AG10803 (cell line): ENCODE results near the gene CDH5.
"Not testable (repeated sequence)": the region's sequence is repeated elsewhere in the genome, so short reads cannot be mapped to it uniquely, and the experiment has no call there.

Experiments
- DNase-seq: peaks from one replicate; pipeline ENCODE4 v3.0.0; 2010; ENCODE audit warnings: low read depth
- H3K4me3 ChIP-seq: 2 replicates; pipeline ENCODE4 v1.5.1; 2011; ENCODE audit warnings: mild to moderate bottlenecking, low read length, control low read depth
- TF ChIP-seq, protein P1 (sequence below): conservative IDR thresholded peaks from 2 replicates; pipeline ENCODE4 v1.5.1; 2011; ENCODE audit warnings: mild to moderate bottlenecking, low read length, control low read depth, inconsistent platforms

The CDH5 gene

DNA sequence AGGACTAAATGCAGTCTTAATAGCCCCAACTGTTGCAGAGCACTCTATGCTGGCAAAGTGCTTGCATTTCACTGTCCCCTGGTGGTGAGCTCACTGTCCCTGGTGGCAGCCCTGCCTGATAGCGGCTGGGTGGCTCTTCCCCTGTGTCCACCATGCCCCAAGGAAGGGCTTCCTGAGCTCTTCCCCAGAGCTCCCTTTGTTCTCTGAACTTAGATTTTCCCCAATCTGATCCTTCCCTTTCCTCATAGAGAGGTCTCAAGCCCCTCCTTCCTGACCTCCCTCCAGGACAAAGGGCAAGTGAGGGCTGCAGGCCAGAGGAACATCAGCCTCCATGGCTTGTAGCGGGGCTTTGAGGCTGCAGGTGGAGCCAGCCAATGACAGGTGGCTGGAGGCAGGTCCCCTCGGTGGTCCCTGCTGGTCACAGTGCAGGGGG lies 77.6 kb downstream of the CDH5 start:
- no peak overlapping the region for H3K4me3 ChIP-seq
- TF ChIP-seq, protein P1, sequence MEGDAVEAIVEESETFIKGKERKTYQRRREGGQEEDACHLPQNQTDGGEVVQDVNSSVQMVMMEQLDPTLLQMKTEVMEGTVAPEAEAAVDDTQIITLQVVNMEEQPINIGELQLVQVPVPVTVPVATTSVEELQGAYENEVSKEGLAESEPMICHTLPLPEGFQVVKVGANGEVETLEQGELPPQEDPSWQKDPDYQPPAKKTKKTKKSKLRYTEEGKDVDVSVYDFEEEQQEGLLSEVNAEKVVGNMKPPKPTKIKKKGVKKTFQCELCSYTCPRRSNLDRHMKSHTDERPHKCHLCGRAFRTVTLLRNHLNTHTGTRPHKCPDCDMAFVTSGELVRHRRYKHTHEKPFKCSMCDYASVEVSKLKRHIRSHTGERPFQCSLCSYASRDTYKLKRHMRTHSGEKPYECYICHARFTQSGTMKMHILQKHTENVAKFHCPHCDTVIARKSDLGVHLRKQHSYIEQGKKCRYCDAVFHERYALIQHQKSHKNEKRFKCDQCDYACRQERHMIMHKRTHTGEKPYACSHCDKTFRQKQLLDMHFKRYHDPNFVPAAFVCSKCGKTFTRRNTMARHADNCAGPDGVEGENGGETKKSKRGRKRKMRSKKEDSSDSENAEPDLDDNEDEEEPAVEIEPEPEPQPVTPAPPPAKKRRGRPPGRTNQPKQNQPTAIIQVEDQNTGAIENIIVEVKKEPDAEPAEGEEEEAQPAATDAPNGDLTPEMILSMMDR: no peak
- no peak for DNase-seq

DNA sequence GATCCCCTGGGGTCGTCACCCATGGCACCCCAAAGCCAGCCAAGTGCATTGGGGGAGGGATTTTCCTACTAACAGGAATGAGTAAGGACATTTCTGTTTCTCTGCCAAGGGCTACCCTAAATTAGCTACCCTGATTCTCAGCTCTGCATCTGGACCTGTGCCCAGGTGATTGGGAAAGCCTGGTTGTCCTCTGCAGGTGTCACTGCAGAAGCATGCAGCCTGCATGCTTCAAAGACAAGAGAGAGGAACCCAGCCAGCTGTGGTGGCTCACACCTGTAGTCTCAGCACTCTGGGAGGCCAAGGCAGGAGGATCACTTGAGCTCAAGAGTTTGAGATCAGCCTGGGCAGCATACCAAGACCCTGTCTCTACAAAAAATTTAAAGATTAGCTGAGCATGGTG lies 80.2 kb downstream of the CDH5 start:
- TF ChIP-seq, protein P1: no peak
- DNase-seq: no peak
- no peak overlapping the region for H3K4me3 ChIP-seq

DNA sequence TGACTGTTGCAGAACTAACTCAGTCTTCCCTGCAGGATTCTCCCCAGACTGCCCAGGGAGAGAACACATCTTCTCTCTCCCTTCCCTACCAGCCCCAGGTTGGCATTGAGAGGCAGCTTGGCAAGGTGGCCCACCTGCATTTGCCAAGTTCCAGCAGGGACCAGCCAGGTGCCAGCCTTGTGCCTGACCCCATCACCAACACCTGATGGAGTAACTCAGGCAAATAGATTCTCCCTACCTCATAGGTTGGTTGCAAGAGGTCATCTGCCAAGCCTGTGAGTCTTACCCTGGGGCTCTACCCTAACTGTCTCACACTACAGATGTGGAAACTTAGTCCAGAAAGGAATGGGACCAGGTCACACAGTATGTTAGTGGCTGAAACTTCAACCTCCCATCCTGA lies 81.0 kb downstream of the CDH5 start:
- DNase-seq: no peak
- H3K4me3 ChIP-seq: no peak overlapping the region
- TF ChIP-seq, protein P1: no peak

DNA sequence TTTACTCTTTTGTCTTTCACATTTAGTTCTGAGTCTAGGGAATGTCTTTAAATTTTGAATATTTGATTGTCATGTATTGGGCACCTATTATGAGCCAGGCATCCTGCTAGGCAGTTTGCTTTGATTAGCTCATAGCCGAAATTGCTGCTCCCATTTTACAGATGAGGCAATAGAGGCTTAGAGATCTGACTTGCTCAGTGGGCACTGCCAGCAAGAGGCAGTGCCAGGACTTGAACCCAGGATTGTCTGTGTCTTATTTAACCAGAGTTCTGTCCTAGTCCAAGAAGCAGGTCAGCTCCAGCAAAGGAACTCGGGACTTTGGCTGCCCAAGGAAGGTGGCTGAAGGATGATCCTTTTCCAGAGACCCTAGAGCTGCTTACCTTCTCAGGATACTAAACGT lies 85.1 kb downstream of the CDH5 start:
- H3K4me3 ChIP-seq: no peak overlapping the region
- no peak for DNase-seq
- TF ChIP-seq, protein P1: no peak

DNA sequence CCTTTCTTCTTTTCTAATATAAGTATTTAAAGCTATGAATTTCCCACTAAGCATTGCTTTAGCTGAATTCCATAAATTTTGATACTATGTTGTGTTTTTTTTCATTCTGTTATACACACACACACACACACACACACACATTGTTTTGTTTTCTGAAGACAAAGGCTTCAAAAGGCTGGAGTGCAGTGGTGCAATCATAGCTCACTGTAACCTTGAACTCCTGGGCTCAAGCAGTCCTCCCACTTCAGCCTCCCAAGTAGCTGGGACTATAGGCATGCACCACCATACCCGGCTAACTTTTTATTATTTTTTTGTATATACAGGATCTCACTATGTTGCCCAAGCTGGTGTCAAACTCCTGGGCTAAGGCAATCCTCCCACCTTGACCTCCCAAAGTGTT lies 86.7 kb downstream of the CDH5 start:
- H3K4me3 ChIP-seq, DNase-seq: not testable (repeated sequence)
